H1 (cell line): ENCODE data around the gene PEPD. TPM values are rescaled to one million over a fixed set of nuclear protein-coding genes. Genes with fewer than 3 reads are reported as not detected.

ENCODE experiments used
- CTCF ChIA-PET: fragments of 300-600 bp; sonication (Branson Sonifier 250); formaldehyde crosslinking; loops from one replicate; lab custom pipeline; 2021; ENCODE audit not compliant: partially characterized antibody; lab: Charles Lee
- POLR2A ChIA-PET: fragments of 300-600 bp; sonication (Branson Sonifier 250); formaldehyde crosslinking; loops from one replicate; lab custom pipeline; 2021; ENCODE audit warnings: inconsistent platforms; ENCODE audit not compliant: partially characterized antibody; lab: Charles Lee
- DNase-seq, 2 experiments: peaks; one replicate each; pipeline versions ENCODE4 v3.0.0 to v3.0.0-alpha.2; 2010 to 2022; ENCODE audit warnings: low spot score in 2 of 2, low read depth in 1 of 2, mixed read lengths in 1 of 2
- FAIRE-seq: peaks from 2 replicates; lab custom pipeline; 2011; peaks lifted over from hg19 to GRCh38; lab: Jason Lieb, UNC
- H2AFZ ChIP-seq: 2 replicates; pipeline ENCODE4 v1.8.1; 2012; ENCODE audit warnings: low read length, inconsistent platforms
- H2AK5ac ChIP-seq: 2 replicates; pipeline ENCODE4 v1.6.1; 2013; ENCODE audit warnings: low read depth, low read length
- H2BK120ac ChIP-seq: replicated peaks from 2 replicates; pipeline ENCODE3; 2013; ENCODE audit warnings: low read depth, low read length, inconsistent platforms
- H2BK12ac ChIP-seq: 2 replicates; pipeline ENCODE4 v1.6.1; 2013; ENCODE audit warnings: low read depth, low read length
- H2BK15ac ChIP-seq: 2 replicates; pipeline ENCODE4 v1.6.1; 2013; ENCODE audit warnings: low read length
- H2BK20ac ChIP-seq: 2 replicates; pipeline ENCODE4 v1.6.1; 2013; ENCODE audit warnings: low read length
- H2BK5ac ChIP-seq: 2 replicates; pipeline ENCODE4 v1.6.1; 2013; ENCODE audit warnings: low read depth, low read length
- H3K14ac ChIP-seq: 2 replicates; pipeline ENCODE4 v1.6.1; 2013; ENCODE audit warnings: inconsistent platforms; ENCODE audit not compliant: insufficient read length
- H3K18ac ChIP-seq: 2 replicates; pipeline ENCODE4 v1.6.1; 2013; ENCODE audit warnings: low read length; ENCODE audit errors: extremely low read depth
- H3K23ac ChIP-seq: 2 replicates; pipeline ENCODE4 v1.6.1; 2013; ENCODE audit warnings: inconsistent platforms; ENCODE audit not compliant: insufficient read length
- H3K23me2 ChIP-seq: 2 replicates; pipeline ENCODE4 v1.6.1; 2013; ENCODE audit warnings: low read depth, low read length
- H3K27ac ChIP-seq: 2 replicates; pipeline ENCODE4 v1.6.1; 2011; ENCODE audit warnings: low read depth, low read length, inconsistent platforms
- H3K27me3 ChIP-seq, 4 experiments: replicated peaks in 1 of 4; 1 replicate in 1 of 4; 2 replicates in 3 of 4; pipeline versions ENCODE4 v1.6.1 to v1.8.1; 2011 to 2013; ENCODE audit warnings: low read length in 3 of 4, mild to moderate bottlenecking in 3 of 4, inconsistent platforms in 2 of 4, mixed read lengths in 2 of 4, moderate library complexity in 1 of 4; ENCODE audit not compliant: control insufficient read depth in 3 of 4, insufficient read depth in 3 of 4; ENCODE audit errors: extremely low read depth in 1 of 4
- H3K36me3 ChIP-seq, 4 experiments: 2 replicates each; pipeline versions ENCODE4 v1.6.1 to v1.8.1; 2011 to 2013; ENCODE audit warnings: mild to moderate bottlenecking in 4 of 4, low read length in 3 of 4, moderate library complexity in 2 of 4, control low read depth in 1 of 4, inconsistent platforms in 1 of 4; ENCODE audit not compliant: insufficient read depth in 4 of 4, control insufficient read depth in 2 of 4
- H3K4ac ChIP-seq: replicated peaks from 2 replicates; pipeline ENCODE3; 2013; ENCODE audit warnings: low read length, low read depth, mixed read lengths, inconsistent platforms; ENCODE audit not compliant: insufficient read length
- H3K4me1 ChIP-seq, 4 experiments: replicated peaks in 1 of 4; 1 replicate in 1 of 4; 2 replicates in 3 of 4; pipeline versions ENCODE4 v1.6.1 to v1.8.1; 2011 to 2013; ENCODE audit warnings: low read length in 3 of 4, inconsistent platforms in 2 of 4, mixed read lengths in 1 of 4; ENCODE audit not compliant: insufficient read depth in 4 of 4, control insufficient read depth in 3 of 4
- H3K4me2 ChIP-seq, 2 experiments: 2 replicates each; pipeline versions ENCODE4 v1.6.1 to v1.8.1; 2011 to 2013; ENCODE audit warnings: low read depth in 2 of 2, low read length in 2 of 2, control low read depth in 1 of 2, inconsistent platforms in 1 of 2, mild to moderate bottlenecking in 1 of 2; ENCODE audit not compliant: insufficient read depth in 1 of 2
- H3K4me3 ChIP-seq, 4 experiments: fragments of 200-600, 300-600 bp in 1 of 4; sonication (generic), shearing (Covaris generic), sonication (Bioruptor Twin) in 1 of 4; 2 replicates each; pipeline versions ENCODE4 v1.5.1 to v1.8.1; 2011 to 2016; ENCODE audit warnings: low read length in 4 of 4, low read depth in 3 of 4, control low read depth in 2 of 4, inconsistent platforms in 2 of 4, mild to moderate bottlenecking in 2 of 4, mixed read lengths in 1 of 4, moderate library complexity in 1 of 4; ENCODE audit not compliant: insufficient read depth in 2 of 4; ENCODE audit errors: extremely low read depth in 1 of 4
- H3K56ac ChIP-seq: replicated peaks from 2 replicates; pipeline ENCODE3; 2013; ENCODE audit warnings: low read depth, mild to moderate bottlenecking, mixed read lengths, low read length, inconsistent platforms; ENCODE audit not compliant: insufficient read length
- H3K79me1 ChIP-seq: 2 replicates; pipeline ENCODE4 v1.6.1; 2013; ENCODE audit warnings: low read depth, low read length, control low read depth
- H3K79me2 ChIP-seq, 2 experiments: 2 replicates each; pipeline versions ENCODE4 v1.6.1 to v1.8.1; 2012 to 2013; ENCODE audit warnings: low read length in 2 of 2, mild to moderate bottlenecking in 2 of 2, inconsistent platforms in 1 of 2; ENCODE audit not compliant: insufficient read depth in 2 of 2, control insufficient read depth in 1 of 2
- H3K9ac ChIP-seq, 4 experiments: replicated peaks in 1 of 4; 1 replicate in 1 of 4; 2 replicates in 3 of 4; pipeline versions ENCODE4 v1.6.1 to v1.8.1; 2011 to 2013; ENCODE audit warnings: low read depth in 3 of 4, low read length in 3 of 4, control low read depth in 2 of 4, mild to moderate bottlenecking in 2 of 4, moderate library complexity in 2 of 4, inconsistent platforms in 1 of 4; ENCODE audit errors: extremely low read depth in 1 of 4
- H3K9me3 ChIP-seq, 2 experiments: 2 replicates each; pipeline versions ENCODE4 v1.6.1 to v1.8.1; 2012 to 2013; ENCODE audit warnings: mild to moderate bottlenecking in 2 of 2, moderate library complexity in 2 of 2, control low read depth in 1 of 2, inconsistent platforms in 1 of 2, low read depth in 1 of 2, low read length in 1 of 2, mixed read lengths in 1 of 2; ENCODE audit not compliant: insufficient read depth in 2 of 2
- H4K20me1 ChIP-seq, 2 experiments: replicated peaks in 1 of 2; 2 replicates each; pipeline versions ENCODE3 to v1.8.1; 2011 to 2013; ENCODE audit warnings: inconsistent platforms in 2 of 2, low read length in 2 of 2, mild to moderate bottlenecking in 1 of 2; ENCODE audit not compliant: insufficient read depth in 2 of 2, control insufficient read depth in 1 of 2
- H4K5ac ChIP-seq: 2 replicates; pipeline ENCODE4 v1.6.1; 2013; ENCODE audit warnings: low read length, low read depth, mixed read lengths, inconsistent platforms; ENCODE audit not compliant: insufficient read length
- H4K8ac ChIP-seq: 2 replicates; pipeline ENCODE4 v1.8.0; 2013; ENCODE audit warnings: mild to moderate bottlenecking, moderate library complexity, low read length, inconsistent platforms; ENCODE audit not compliant: insufficient read depth; ENCODE audit errors: extremely low read depth
- H4K91ac ChIP-seq: replicated peaks from 2 replicates; pipeline ENCODE3; 2013; ENCODE audit warnings: low read length, mixed read lengths, inconsistent platforms; ENCODE audit not compliant: insufficient read length
- BRCA1 ChIP-seq: IDR thresholded peaks from 2 replicates; pipeline ENCODE4 v1.6.1; 2012; ENCODE audit warnings: low read depth, low read length, improper control_type of control experiment
- HDAC6 ChIP-seq: IDR thresholded peaks from one replicate; pipeline ENCODE4 v1.7.1; 2012; ENCODE audit warnings: low read depth, mild to moderate bottlenecking, inconsistent platforms, low read length, moderate library complexity
- KDM1A ChIP-seq: fragments of 200-600, 300-600 bp; sonication (generic); IDR thresholded peaks from 2 replicates; pipeline ENCODE4 v1.7.1; 2016; ENCODE audit warnings: mild to moderate bottlenecking, low read length, borderline replicate concordance
- MAFK ChIP-seq: IDR thresholded peaks from 2 replicates; pipeline ENCODE4 v1.6.1; 2012; ENCODE audit warnings: low read depth, mild to moderate bottlenecking, improper control_type of control experiment, low read length
- WGBS, 2 experiments: shearing (Covaris generic) in 1 of 2; methylation state at CpG; one replicate each; pipeline versions ENCODE4 v1.1.6 to v1.1.7; 2013 to 2015; ENCODE audit warnings: low lambda C conversion rate in 2 of 2, mixed read lengths in 2 of 2, inconsistent platforms in 1 of 2, low coverage in 1 of 2, missing lambda C conversion rate in 1 of 2; ENCODE audit not compliant: insufficient replicate concordance in 2 of 2, insufficient coverage in 1 of 2, insufficient read length in 1 of 2; ENCODE audit errors: extremely low coverage in 1 of 2, missing lambda C conversion rate in 1 of 2; 5-methylcytosine and 5-hydroxymethylcytosine counted together
- polyA plus RNA-seq, 7 experiments: library from polyadenylated mRNA; depleted of rRNA in 3 of 7; stranded (reverse) in 5 of 7; unstranded in 2 of 7; fragments of >200 nt in 5 of 7; fragments of 200-250 nt in 2 of 7; gene quantifications; 1 replicate in 5 of 7; 2 replicates in 1 of 7; 4 replicates in 1 of 7; pipeline versions ENCODE4 v1.2.1 to v1.2.3, GENCODE V29; 2011 to 2013; ENCODE audit warnings: missing spikeins in 2 of 7, mixed read lengths in 2 of 7
- total RNA-seq: library from RNA; stranded (reverse); fragmentation: NEBNext Ultra II Directional; extraction: Animal tissue kit (Norgen Biotek cat#: 25700); gene quantifications from 2 replicates; pipeline ENCODE4 v1.2.1, GENCODE V29; 2021

The PEPD gene
- total and polyA plus RNA-seq, 2 of the 8 experiments (the other 6 are each of a cell fraction or from before 2014, with no cell fraction given), result 84.1 to 178 TPM

- Histone ChIP-seq H4K8ac (no peak overlapping the region), H2BK15ac (no peak overlapping the region), H3K4me1 (peaks cover 0 to 12% (median 4%) of the 10 kb centered on the region in 4 experiments; a peak in 4 of 7 replicates), H3K27ac (no peak overlapping the region), H3K79me1 (no peaks in the 10 kb centered on the region), H3K18ac (no peak overlapping the region), H2AFZ (no peak overlapping the region), H2BK120ac (no peak overlapping the region), H4K20me1 (peaks cover 6 to 24% of the 10 kb centered on the region in 2 experiments), H2BK12ac (no peak overlapping the region), H3K4me3 (no peak overlapping the region), H3K36me3 (no peaks in the 10 kb centered on the region), H3K4me2 (no peak overlapping the region), H4K91ac (no peak overlapping the region), H3K9me3 (no peaks in the 10 kb centered on the region), H2AK5ac (no peak overlapping the region), H3K4ac (no peak overlapping the region), H3K23ac (no peak overlapping the region), H3K23me2 (peaks cover 9% of the 10 kb centered on the region; the same call in 1 of the 2 replicates), H4K5ac (no peak overlapping the region), H2BK20ac (no peak overlapping the region), H3K9ac (no peak overlapping the region), H3K79me2 (no peaks in the 10 kb centered on the region), H3K27me3 (no peaks in the 10 kb centered on the region), H2BK5ac (no peak overlapping the region), H3K56ac (no peak overlapping the region), H3K14ac (no peak overlapping the region)
- ChIA-PET POLR2A (interaction anchor here (0.9 kb wide), 1 partner anchor 24 kb away, joined by 3 read pairs; no protein-coding TSS in a partner anchor), CTCF (interaction anchor here (0.9 kb wide), 1 partner anchor 284 kb away, joined by 3 read pairs; no protein-coding TSS in a partner anchor)
- TF ChIP-seq MAFK (no peak), KDM1A (no peak), BRCA1 (no peak), HDAC6 (no peak)
- FAIRE-seq, result no peak
- DNase-seq, result no peak
- 83% methylated on average over 9 of the region's 9 CpGs; no CpG with 5 or more reads in 1 of the 2 experiments for WGBS, 2 experiments
Observed at GRCh38 chr19:33420821-33421220, 100.8 kb downstream of the PEPD start.
